Astrocyte of the cerebellum (primary cell): ENCODE results near the gene PRDM16.

Experiments
- DNase-seq: peaks from one replicate; pipeline ENCODE4 v3.0.0-alpha.2; 2011; ENCODE audit warnings: low read depth
- H3K4me3 ChIP-seq: 2 replicates; pipeline ENCODE4 v1.5.1; 2011; ENCODE audit warnings: mild to moderate bottlenecking, low read depth, low read length, moderate library complexity
- CTCF ChIP-seq: IDR thresholded peaks from 2 replicates; pipeline ENCODE4 v1.5.1; 2012; ENCODE audit warnings: low read length, low read depth, moderate library complexity, mild to moderate bottlenecking; ENCODE audit errors: missing control alignments
- in situ Hi-C: cut with HindIII; loops from 2 replicates; pipeline ENCODE4 v1.10.0; 2017; ENCODE audit warnings: low sequenced_read_pairs

PRDM16 gene

GRCh38 chr1:3401585-3402257 lies 332.7 kb downstream of the PRDM16 start:
- TF ChIP-seq CTCF: no peak
- no peak for DNase-seq
- in situ Hi-C loops: loop anchor here (10.0 kb wide), 1 partner anchor 67 kb away; no protein-coding TSS in a partner anchor
- H3K4me3 ChIP-seq: no peak overlapping the region

DNA sequence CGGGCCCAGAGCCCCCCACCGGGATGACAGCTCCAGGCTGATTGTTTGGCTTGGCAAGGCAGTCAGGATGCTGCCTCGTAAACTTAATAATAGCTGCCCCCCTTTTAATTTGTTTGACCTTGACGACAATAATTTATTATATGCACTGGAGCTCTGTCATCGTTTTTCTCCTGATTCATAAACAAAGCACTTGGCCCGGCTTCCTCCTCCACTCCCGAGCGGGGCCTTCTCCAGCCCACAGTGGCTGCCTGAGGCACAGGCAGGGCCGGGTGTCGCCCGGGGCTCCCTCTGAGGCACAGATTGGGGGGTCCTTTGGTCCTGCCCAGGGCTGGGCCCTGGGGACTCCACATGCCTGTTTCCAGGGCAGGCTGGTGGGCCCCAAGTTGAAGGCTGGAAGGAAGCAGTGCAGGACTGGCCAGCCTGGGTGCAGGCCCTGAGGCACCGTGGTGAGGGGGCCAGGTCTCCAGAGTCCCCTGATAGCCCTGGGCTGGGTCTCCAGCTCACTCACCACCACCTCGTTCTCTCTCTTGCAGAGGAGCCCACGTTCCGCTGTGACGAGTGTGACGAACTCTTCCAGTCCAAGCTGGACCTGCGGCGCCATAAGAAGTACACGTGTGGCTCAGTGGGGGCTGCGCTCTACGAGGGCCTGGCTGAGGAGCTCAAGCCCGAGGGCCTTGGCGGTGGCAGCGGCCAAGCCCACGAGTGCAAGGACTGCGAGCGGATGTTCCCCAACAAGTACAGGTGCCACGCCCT lies 333.4 kb downstream of the PRDM16 start:
- in situ Hi-C loops: loop anchor here (10.0 kb wide), 1 partner anchor 68 kb away; no protein-coding TSS in a partner anchor
- H3K4me3 ChIP-seq: no peak overlapping the region
- DNase-seq: no peak
- TF ChIP-seq CTCF: no peak

- in situ Hi-C loops: loop anchor here (10.0 kb wide), 1 partner anchor 68 kb away; no protein-coding TSS in a partner anchor
These were observed 334.0 kb downstream of the PRDM16 start for GRCh38 chr1:3403011-3403345.

DNA sequence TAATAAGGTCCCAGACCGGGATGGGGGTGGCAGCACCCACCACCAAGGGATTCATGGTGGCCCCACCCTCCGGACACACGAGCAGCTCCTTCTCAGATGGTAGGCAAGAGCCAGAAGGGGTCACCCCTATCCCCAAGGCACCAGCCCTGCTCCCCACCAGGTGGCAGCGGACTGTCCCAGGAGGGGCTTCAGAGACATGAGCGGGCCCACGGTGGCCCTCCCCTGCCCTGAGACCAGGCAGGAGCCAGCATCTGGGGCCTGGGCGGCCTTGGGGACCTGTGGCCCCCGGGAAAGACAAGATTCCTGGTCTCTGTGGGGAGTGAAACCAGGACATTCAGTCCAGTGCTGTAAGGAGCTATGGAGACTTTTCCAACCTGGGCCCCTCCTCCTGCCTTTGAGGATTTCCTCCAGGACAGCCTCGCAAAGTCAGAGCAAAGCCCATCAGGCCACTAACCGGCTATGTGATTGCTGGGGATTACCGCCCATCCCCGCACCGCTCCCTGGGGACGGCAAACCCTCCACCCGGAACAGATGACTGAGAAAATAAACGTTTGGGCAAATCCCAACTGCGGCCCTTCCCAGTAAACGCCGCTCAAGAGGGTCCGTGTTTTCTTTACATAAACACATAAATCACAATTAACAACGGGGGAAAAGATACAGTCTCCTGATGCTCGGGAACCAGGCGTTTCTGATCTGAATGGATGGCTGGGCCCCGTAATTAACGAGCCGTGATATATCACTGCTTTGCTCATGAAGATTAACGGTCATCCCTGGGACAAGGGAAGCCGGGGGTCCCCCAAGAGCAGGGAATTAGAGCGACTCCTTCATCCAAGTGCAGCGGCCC lies 334.6 kb downstream of the PRDM16 start:
- TF ChIP-seq CTCF: peak; percentile 40
- no peak for DNase-seq
- in situ Hi-C loops: loop anchor here (10.0 kb wide), 1 partner anchor 69 kb away; no protein-coding TSS in a partner anchor
- no peak overlapping the region for H3K4me3 ChIP-seq

More at GRCh38 chr1:3403011-3403345, 334.0 kb downstream of the PRDM16 start:
- H3K4me3 ChIP-seq: no peak overlapping the region
- no peak for DNase-seq
- no peak for TF ChIP-seq CTCF

GRCh38 chr1:3404301-3404700 lies 335.3 kb downstream of the PRDM16 start:
- TF ChIP-seq CTCF: no peak
- DNase-seq: no peak
- H3K4me3 ChIP-seq: no peak overlapping the region
- in situ Hi-C loops: loop anchor here (10.0 kb wide), 1 partner anchor 70 kb away; no protein-coding TSS in a partner anchor

GRCh38 chr1:3404801-3405200 lies 335.8 kb downstream of the PRDM16 start:
- no peak for DNase-seq
- H3K4me3 ChIP-seq: no peak overlapping the region
- in situ Hi-C loops: loop anchor here (5.0 to 10.0 kb wide), 3 partner anchors 70 to 228 kb away; no protein-coding TSS in a partner anchor
- TF ChIP-seq CTCF: no peak
